ENCODE data around the gene UMOD. TPM values are rescaled to one million over a fixed set of nuclear protein-coding genes. Genes with fewer than 3 reads are reported as not detected.

Gene UMOD
- total RNA-seq, 2 experiments from 2014 or later = not detected

GRCh38 chr16:20285993-20286499, 66.5 kb downstream of the UMOD start:
- TF ChIP-seq, protein P1, sequence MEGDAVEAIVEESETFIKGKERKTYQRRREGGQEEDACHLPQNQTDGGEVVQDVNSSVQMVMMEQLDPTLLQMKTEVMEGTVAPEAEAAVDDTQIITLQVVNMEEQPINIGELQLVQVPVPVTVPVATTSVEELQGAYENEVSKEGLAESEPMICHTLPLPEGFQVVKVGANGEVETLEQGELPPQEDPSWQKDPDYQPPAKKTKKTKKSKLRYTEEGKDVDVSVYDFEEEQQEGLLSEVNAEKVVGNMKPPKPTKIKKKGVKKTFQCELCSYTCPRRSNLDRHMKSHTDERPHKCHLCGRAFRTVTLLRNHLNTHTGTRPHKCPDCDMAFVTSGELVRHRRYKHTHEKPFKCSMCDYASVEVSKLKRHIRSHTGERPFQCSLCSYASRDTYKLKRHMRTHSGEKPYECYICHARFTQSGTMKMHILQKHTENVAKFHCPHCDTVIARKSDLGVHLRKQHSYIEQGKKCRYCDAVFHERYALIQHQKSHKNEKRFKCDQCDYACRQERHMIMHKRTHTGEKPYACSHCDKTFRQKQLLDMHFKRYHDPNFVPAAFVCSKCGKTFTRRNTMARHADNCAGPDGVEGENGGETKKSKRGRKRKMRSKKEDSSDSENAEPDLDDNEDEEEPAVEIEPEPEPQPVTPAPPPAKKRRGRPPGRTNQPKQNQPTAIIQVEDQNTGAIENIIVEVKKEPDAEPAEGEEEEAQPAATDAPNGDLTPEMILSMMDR (conservative IDR thresholded peaks at IDR 0.05; ENCODE audit: low read length) = no peak
- TF ChIP-seq EZH2phosphoT487 (IDR thresholded peaks at IDR 0.05; ENCODE audit: borderline replicate concordance, low read depth, low read length) = no peak
- Histone ChIP-seq H2AFZ (ENCODE audit: low read length) (no peak overlapping the region), H3K36me3 (ENCODE audit: insufficient read depth, low read length) (no peaks in the 10 kb centered on the region), H3K4me2 (ENCODE audit: low read length) (no peak overlapping the region), H3K27ac (ENCODE audit: low read depth, low read length, poor library complexity, severe bottlenecking) (no peak overlapping the region), H3K79me2 (ENCODE audit: insufficient read depth, low read depth, low read length) (no peaks in the 10 kb centered on the region), H3K9me3 (ENCODE audit: low read length) (no peaks in the 10 kb centered on the region), H3K9me2 (ENCODE audit: insufficient read depth, low read length) (no peaks in the 10 kb centered on the region), H3K4me3 (ENCODE audit: low read depth, low read length, poor library complexity, severe bottlenecking) (no peak overlapping the region), H4K20me1 (ENCODE audit: insufficient read depth, low read length) (no peaks in the 10 kb centered on the region), H3K4me1 (ENCODE audit: insufficient read depth, low read length, poor library complexity, severe bottlenecking) (no peaks in the 10 kb centered on the region)
- ChIA-PET CTCF (ENCODE audit: unreplicated experiment) (no interaction called here), POLR2A (no interaction called here)
- intact Hi-C loops (cut with micrococcal nuclease; ENCODE audit: unreplicated experiment) = no loop called here
- DNase-seq (ENCODE audit: low spot score) = no peak
- BruUV-seq (replicated peaks) = no TSS peak

Other genes starting within 250 kb of the UMOD start
- not detected in 2 replicates for gene GP2, start 25.2 kb downstream of the UMOD start, total RNA-seq (2014; rRNA removed; shearing (Covaris generic))
- gene GP2, start 25.2 kb downstream of the UMOD start, total RNA-seq (2022) = not detected in 2 replicates
- not detected in 2 replicates for gene PDILT, start 52.0 kb upstream of the UMOD start, total RNA-seq (2014; rRNA removed; shearing (Covaris generic))
- gene PDILT, start 52.0 kb upstream of the UMOD start, total RNA-seq (2022) = not detected in 2 replicates
- gene ACSM5, start 56.8 kb upstream of the UMOD start, total RNA-seq (2014; rRNA removed; shearing (Covaris generic)) = not detected in 2 replicates
- not detected in 2 replicates for gene ACSM5, start 56.8 kb upstream of the UMOD start, total RNA-seq (2022)
- not detected in 2 replicates for gene ACSM2A, start 98.8 kb upstream of the UMOD start, total RNA-seq (2014; rRNA removed; shearing (Covaris generic))
- gene ACSM2A, start 98.8 kb upstream of the UMOD start, total RNA-seq (2022) = not detected in 2 replicates
- gene ACSM2B, start 223.7 kb upstream of the UMOD start, total RNA-seq (2014; rRNA removed; shearing (Covaris generic)) = not detected in 2 replicates
- not detected in 2 replicates for gene ACSM2B, start 223.7 kb upstream of the UMOD start, total RNA-seq (2022)